Endodermal cell (in vitro differentiated cells): ENCODE results near the gene TAOK1. TPM values are rescaled to one million over a fixed set of nuclear protein-coding genes. Genes with fewer than 3 reads are reported as not detected.

ENCODE experiments used
- DNase-seq: peaks from one replicate; pipeline ENCODE4 v3.0.0-alpha.2; 2017
- H3K27ac ChIP-seq: 2 replicates; pipeline ENCODE4 v1.5.1; 2013; ENCODE audit warnings: mild to moderate bottlenecking, low read depth, low read length, moderate library complexity
- H3K27me3 ChIP-seq: 2 replicates; pipeline ENCODE4 v1.6.1; 2013; ENCODE audit warnings: mild to moderate bottlenecking, low read length, moderate library complexity; ENCODE audit not compliant: insufficient read depth, control insufficient read depth, poor library complexity, severe bottlenecking
- H3K36me3 ChIP-seq: 2 replicates; pipeline ENCODE4 v1.7.0; 2013; ENCODE audit warnings: mild to moderate bottlenecking, low read length, moderate library complexity; ENCODE audit not compliant: control insufficient read depth, insufficient read depth
- H3K4me1 ChIP-seq: one replicate; pipeline ENCODE4 v1.7.0; 2013; ENCODE audit warnings: low read length; ENCODE audit not compliant: control insufficient read depth, insufficient read depth
- H3K4me3 ChIP-seq: 2 replicates; pipeline ENCODE4 v1.5.1; 2013; ENCODE audit warnings: mild to moderate bottlenecking, low read length, moderate library complexity
- H3K9ac ChIP-seq: 2 replicates; pipeline ENCODE4 v1.6.1; 2013; ENCODE audit warnings: mild to moderate bottlenecking, low read length, moderate library complexity; ENCODE audit not compliant: poor library complexity, severe bottlenecking; ENCODE audit errors: extremely low read depth
- H3K9me3 ChIP-seq: 2 replicates; pipeline ENCODE4 v1.6.1; 2013; ENCODE audit warnings: mild to moderate bottlenecking, low read length, moderate library complexity; ENCODE audit not compliant: control insufficient read depth
- H3K27ac Mint-ChIP-seq: 2 replicates; pipeline ENCODE4 v1.8.0; 2020; ENCODE audit warnings: mixed read lengths
- H3K27me3 Mint-ChIP-seq: 2 replicates; pipeline ENCODE4 v1.8.0; 2021; ENCODE audit warnings: mild to moderate bottlenecking, mixed read lengths; ENCODE audit not compliant: insufficient read depth
- H3K36me3 Mint-ChIP-seq: 2 replicates; pipeline ENCODE4 v1.8.0; 2020; ENCODE audit warnings: low read depth, mixed read lengths
- H3K4me1 Mint-ChIP-seq: 2 replicates; pipeline ENCODE4 v1.8.0; 2020; ENCODE audit warnings: mixed read lengths
- H3K4me3 Mint-ChIP-seq: 2 replicates; pipeline ENCODE4 v1.8.0; 2020; ENCODE audit warnings: mild to moderate bottlenecking, moderate library complexity, mixed read lengths
- H3K9me3 Mint-ChIP-seq: 2 replicates; pipeline ENCODE4 v1.8.0; 2020; ENCODE audit warnings: mild to moderate bottlenecking, mixed read lengths
- WGBS, 2 experiments: methylation state at CpG; one replicate each; pipeline versions ENCODE4 v1.1.5 to v1.1.7; 2013; ENCODE audit warnings: missing lambda C conversion rate in 2 of 2, mixed read lengths in 1 of 2; ENCODE audit not compliant: insufficient coverage in 1 of 2, insufficient read length in 1 of 2; 5-methylcytosine and 5-hydroxymethylcytosine counted together
- total RNA-seq, 2 donors: library from RNA; stranded (reverse); fragmentation: NEBNext Ultra II Directional in 1 of 2; extraction: Animal tissue kit (Norgen Biotek cat#: 25700) in 1 of 2; gene quantifications; 2 replicates in 1 of 2; 3 replicates in 1 of 2; pipeline ENCODE4 v1.2.1, GENCODE V29; 2021
- TF ChIP-seq, protein P1 (sequence below): fragments of 200-600 bp; sonication (generic); conservative IDR thresholded peaks from 2 replicates; pipeline ENCODE4 v1.5.0; 2021; ENCODE audit warnings: antibody characterized with exemption, mild to moderate bottlenecking

Gene TAOK1
- total RNA-seq, 2 donors from 2014 or later, result 95.9 to 102 TPM

DNA sequence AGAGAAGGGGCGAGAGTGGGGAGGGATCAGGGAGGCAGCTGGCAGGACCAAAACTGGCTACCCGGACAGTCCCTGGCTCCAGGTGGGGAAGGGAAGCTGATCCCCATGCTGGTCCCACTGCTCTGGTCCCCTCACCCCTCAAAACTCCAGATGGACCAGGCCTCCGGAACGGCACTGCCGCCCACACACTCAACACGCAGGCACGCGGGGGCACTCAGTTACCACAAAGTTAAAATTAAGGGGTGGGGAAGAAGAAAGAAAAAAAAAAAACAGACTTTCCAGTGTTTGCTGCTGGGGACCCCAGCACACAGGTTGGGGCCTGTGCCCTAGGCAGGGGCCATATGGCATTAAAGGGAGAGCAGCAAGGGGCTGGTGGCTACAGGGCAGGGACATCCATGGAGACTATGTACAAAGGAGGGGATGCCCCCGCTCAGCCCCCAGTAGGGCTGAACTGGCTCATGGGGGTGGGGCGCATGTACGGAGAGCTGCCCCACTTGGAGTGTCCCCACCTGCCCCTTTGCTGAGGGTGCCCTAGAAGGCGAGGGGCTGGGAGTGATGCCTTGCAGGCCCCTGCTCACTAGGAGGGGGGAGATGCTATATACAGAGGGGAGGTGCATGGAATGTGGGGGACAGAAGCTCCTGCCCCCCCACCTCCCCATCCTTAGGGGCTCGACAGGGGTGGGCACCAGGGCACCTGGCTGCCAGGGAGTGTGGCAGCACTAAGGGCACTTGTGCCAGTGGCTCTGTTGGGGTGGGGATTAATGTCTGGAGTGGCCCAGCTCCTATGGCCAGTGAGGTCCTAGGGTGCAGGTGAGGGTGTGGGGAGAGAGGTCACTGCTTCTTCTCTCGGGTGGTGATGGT is 183.9 kb downstream of the TAOK1 start:
- WGBS, 2 experiments, result 95 to 100% methylated on average over 4 to 14 of the region's 14 CpGs
- H3K27me3 Mint-ChIP-seq, result peaks cover 17% of the 10 kb centered on the region
- H3K9me3 Mint-ChIP-seq, result no peaks in the 10 kb centered on the region
- H3K36me3 ChIP-seq, result peaks cover 21% of the 10 kb centered on the region
- H3K27me3 ChIP-seq, result no peaks in the 10 kb centered on the region
- no peak overlapping the region for H3K9ac ChIP-seq
- no peak for DNase-seq
- H3K9me3 ChIP-seq, result no peaks in the 10 kb centered on the region
- TF ChIP-seq, protein P1, sequence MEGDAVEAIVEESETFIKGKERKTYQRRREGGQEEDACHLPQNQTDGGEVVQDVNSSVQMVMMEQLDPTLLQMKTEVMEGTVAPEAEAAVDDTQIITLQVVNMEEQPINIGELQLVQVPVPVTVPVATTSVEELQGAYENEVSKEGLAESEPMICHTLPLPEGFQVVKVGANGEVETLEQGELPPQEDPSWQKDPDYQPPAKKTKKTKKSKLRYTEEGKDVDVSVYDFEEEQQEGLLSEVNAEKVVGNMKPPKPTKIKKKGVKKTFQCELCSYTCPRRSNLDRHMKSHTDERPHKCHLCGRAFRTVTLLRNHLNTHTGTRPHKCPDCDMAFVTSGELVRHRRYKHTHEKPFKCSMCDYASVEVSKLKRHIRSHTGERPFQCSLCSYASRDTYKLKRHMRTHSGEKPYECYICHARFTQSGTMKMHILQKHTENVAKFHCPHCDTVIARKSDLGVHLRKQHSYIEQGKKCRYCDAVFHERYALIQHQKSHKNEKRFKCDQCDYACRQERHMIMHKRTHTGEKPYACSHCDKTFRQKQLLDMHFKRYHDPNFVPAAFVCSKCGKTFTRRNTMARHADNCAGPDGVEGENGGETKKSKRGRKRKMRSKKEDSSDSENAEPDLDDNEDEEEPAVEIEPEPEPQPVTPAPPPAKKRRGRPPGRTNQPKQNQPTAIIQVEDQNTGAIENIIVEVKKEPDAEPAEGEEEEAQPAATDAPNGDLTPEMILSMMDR, result no peak
- H3K27ac ChIP-seq, result no peak overlapping the region
- peaks cover 3% of the 10 kb centered on the region for H3K4me1 Mint-ChIP-seq
- peaks cover 16% of the 10 kb centered on the region for H3K36me3 Mint-ChIP-seq
- H3K4me1 ChIP-seq, result no peaks in the 10 kb centered on the region
- no peak overlapping the region for H3K4me3 ChIP-seq
- H3K27ac Mint-ChIP-seq, result no peak overlapping the region
- no peak overlapping the region for H3K4me3 Mint-ChIP-seq

DNA sequence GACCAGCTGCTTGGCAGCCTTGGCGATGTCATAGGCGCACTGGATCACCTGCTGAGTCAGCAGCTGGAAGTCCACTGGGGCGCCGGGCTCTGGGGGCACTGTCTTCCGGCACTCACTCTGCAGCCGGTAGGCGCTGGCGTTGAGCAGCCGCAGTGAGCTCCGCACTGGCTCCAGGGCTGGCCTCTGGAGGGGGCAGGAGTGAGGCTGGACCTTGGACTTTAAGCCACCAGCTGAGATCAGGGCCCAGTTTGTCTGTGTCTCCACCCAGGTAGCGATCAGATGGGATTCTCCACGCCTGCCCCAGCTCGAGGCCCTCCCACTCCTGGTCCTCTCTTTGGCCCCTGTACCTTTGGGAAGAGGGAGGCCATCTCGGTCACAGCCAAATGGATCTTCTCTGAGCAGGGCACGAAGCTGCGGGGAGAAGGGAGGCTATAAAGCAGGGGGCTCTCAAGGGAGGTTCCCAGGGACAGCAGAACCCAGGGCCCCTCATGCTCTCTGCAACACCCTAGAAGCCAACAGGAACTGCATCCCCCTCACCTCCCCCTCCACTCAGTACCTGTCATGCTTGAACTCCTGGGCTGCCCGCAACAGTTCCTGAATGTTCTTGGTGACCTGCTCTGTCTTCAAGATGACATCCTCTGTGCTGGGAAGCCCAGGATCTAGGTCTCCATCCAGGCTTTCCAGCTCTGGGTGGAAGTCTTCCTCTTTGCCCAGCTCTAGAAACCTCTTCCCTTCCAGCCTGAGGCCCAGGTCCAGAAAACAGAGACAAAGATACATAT is 184.8 kb downstream of the TAOK1 start:
- H3K27me3 ChIP-seq, result no peaks in the 10 kb centered on the region
- no peak overlapping the region for H3K9ac ChIP-seq
- WGBS, 2 experiments, result 91 to 94% methylated on average over 14 to 17 of the region's 17 CpGs
- H3K27ac ChIP-seq, result no peak overlapping the region
- Mint-ChIP-seq H3K27me3 (peaks cover 15% of the 10 kb centered on the region), H3K4me3 (no peak overlapping the region), H3K36me3 (peaks cover 16% of the 10 kb centered on the region), H3K27ac (no peak overlapping the region), H3K4me1 (no peaks in the 10 kb centered on the region), H3K9me3 (no peaks in the 10 kb centered on the region)
- H3K4me1 ChIP-seq, result no peaks in the 10 kb centered on the region
- no peak overlapping the region for H3K4me3 ChIP-seq
- H3K36me3 ChIP-seq, result peaks cover 26% of the 10 kb centered on the region
- DNase-seq, result no peak
- TF ChIP-seq, protein P1, result no peak
- no peaks in the 10 kb centered on the region for H3K9me3 ChIP-seq

DNA sequence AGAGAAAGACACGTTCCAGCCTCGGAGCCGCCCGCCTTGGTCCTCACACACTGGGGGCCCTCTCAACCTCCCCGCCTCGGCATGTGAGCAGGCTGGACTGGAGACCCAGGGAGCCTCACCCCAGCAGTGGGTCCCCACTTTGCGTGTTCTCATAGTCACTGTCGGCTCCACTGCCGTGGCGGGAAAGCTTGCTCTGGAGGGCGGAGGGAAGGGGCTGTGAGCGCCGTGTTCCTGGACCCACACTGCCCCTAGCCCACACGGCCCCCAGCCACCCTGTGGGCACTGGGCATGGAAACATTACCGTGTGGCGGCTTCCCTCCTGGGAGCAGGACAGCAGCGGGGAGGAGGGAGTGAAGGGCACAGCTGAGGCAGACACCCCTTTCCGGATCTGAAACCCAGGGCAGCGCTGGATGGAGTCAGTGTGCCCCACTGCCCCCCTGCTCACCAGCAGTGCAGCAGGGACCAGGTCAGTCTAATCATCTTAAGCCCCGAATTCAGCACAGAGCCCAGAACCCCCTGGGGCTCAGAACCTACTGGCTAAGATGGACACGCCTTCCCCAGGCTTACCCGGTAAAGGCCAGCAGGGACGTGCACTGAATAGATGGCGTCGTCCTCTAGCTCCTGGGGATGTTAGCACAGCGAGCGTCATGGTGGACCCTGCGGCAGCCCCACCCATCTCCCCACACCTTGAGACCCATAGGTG is 185.5 kb downstream of the TAOK1 start:
- no peak for DNase-seq
- H3K9me3 ChIP-seq, result no peaks in the 10 kb centered on the region
- no peak overlapping the region for H3K27ac Mint-ChIP-seq
- peaks cover 27% of the 10 kb centered on the region for H3K36me3 ChIP-seq
- H3K4me1 Mint-ChIP-seq, result peaks cover 1% of the 10 kb centered on the region
- WGBS, 2 experiments, result 93 to 94% methylated on average over 18 to 28 of the region's 28 CpGs
- no peak overlapping the region for H3K4me3 ChIP-seq
- no peaks in the 10 kb centered on the region for H3K27me3 ChIP-seq
- H3K9ac ChIP-seq, result no peak overlapping the region
- H3K4me3 Mint-ChIP-seq, result no peak overlapping the region
- TF ChIP-seq, protein P1, result no peak
- H3K36me3 Mint-ChIP-seq, result peaks cover 19% of the 10 kb centered on the region
- no peaks in the 10 kb centered on the region for H3K9me3 Mint-ChIP-seq
- H3K27ac ChIP-seq, result no peak overlapping the region
- no peaks in the 10 kb centered on the region for H3K4me1 ChIP-seq
- H3K27me3 Mint-ChIP-seq, result peaks cover 11% of the 10 kb centered on the region
